Kidney (tissue), 14 donors: ENCODE measurements around the gene ELK4. TPM values are rescaled to one million over a fixed set of nuclear protein-coding genes. Genes with fewer than 3 reads are reported as not detected.

Source experiments
- DNase-seq, 5 donors: peaks; one replicate each; pipeline ENCODE4 v3.0.0-alpha.2; 2013 to 2020
- FAIRE-seq: peaks from 2 replicates; lab custom pipeline; 2012; peaks lifted over from hg19 to GRCh38; lab: Jason Lieb, UNC
- H3K27ac ChIP-seq, 2 donors: one replicate each; pipeline ENCODE4 v1.7.0; 2013; ENCODE audit warnings: low read depth in 2 of 2, low read length in 2 of 2, inconsistent platforms in 1 of 2
- H3K27me3 ChIP-seq: one replicate; pipeline ENCODE4 v1.7.1; 2013; ENCODE audit warnings: low read length, inconsistent platforms; ENCODE audit not compliant: control insufficient read depth, insufficient read depth
- H3K36me3 ChIP-seq, 3 donors: one replicate each; pipeline versions ENCODE4 v1.7.0 to v1.7.1; 2013; ENCODE audit warnings: low read length in 3 of 3, control low read depth in 1 of 3, inconsistent platforms in 1 of 3; ENCODE audit not compliant: insufficient read depth in 3 of 3, control insufficient read depth in 2 of 3
- H3K4me1 ChIP-seq, 3 donors: one replicate each; pipeline versions ENCODE4 v1.7.0 to v1.7.1; 2013; ENCODE audit warnings: low read length in 3 of 3, inconsistent platforms in 1 of 3, low read depth in 1 of 3; ENCODE audit not compliant: control insufficient read depth in 2 of 3, insufficient read depth in 2 of 3
- H3K4me3 ChIP-seq, 3 donors: one replicate each; pipeline versions ENCODE4 v1.7.0 to v1.8.1; 2013; ENCODE audit warnings: low read length in 3 of 3, control low read depth in 1 of 3, inconsistent platforms in 1 of 3
- H3K9ac ChIP-seq, 3 donors: one replicate each; pipeline versions ENCODE4 v1.7.0 to v1.7.1; 2013; ENCODE audit warnings: low read length in 3 of 3, control low read depth in 1 of 3, inconsistent platforms in 1 of 3
- H3K9me3 ChIP-seq, 3 donors: one replicate each; pipeline versions ENCODE4 v1.7.0 to v1.7.1; 2013; ENCODE audit warnings: low read length in 3 of 3, control low read depth in 1 of 3, inconsistent platforms in 1 of 3; ENCODE audit not compliant: control insufficient read depth in 2 of 3, insufficient read depth in 1 of 3
- intact Hi-C: fragments of 100-400 bp; cut with DNase I; formaldehyde crosslinking; loops from one replicate; pipeline ENCODE4 v1.11.1; 2022
- polyA plus RNA-seq: library from polyadenylated mRNA; stranded (reverse); fragments of 350-450 nt; fragmentation: Illumina TruSeq; extraction: RNeasy Lipid Tissue Mini Kit (QIAGEN cat#74804); gene quantifications from one replicate; pipeline ENCODE4 v1.2.3, GENCODE V29; 2014; ENCODE audit warnings: low read depth, low replicate concordance; ENCODE audit not compliant: insufficient read depth
- total RNA-seq: library from RNA; stranded (reverse); fragmentation: NEBNext Ultra II Directional; extraction: Animal tissue kit (Norgen Biotek cat#: 25700); gene quantifications from one replicate; pipeline ENCODE4 v1.2.1, GENCODE V29; 2021
- TF ChIP-seq, protein P1 (sequence below): IDR thresholded peaks from 3 replicates; pipeline ENCODE4 v1.5.1; 2012; ENCODE audit warnings: mild to moderate bottlenecking, moderate library complexity, borderline replicate concordance; ENCODE audit not compliant: insufficient read depth; ENCODE audit errors: extremely low read depth
- donor health status: control.
- donor health status: control.
- donor health status: control.
- donor health status: control.
- donor health status: control.
- donor health status: DM: yes; HTN: yes; CAD: no.
- donor health status: Normal renal cell carcinoma (clear cell type).

Gene ELK4
- total and polyA plus RNA-seq, 2 donors from 2014 or later, result 4.2 to 87.3 TPM

DNA sequence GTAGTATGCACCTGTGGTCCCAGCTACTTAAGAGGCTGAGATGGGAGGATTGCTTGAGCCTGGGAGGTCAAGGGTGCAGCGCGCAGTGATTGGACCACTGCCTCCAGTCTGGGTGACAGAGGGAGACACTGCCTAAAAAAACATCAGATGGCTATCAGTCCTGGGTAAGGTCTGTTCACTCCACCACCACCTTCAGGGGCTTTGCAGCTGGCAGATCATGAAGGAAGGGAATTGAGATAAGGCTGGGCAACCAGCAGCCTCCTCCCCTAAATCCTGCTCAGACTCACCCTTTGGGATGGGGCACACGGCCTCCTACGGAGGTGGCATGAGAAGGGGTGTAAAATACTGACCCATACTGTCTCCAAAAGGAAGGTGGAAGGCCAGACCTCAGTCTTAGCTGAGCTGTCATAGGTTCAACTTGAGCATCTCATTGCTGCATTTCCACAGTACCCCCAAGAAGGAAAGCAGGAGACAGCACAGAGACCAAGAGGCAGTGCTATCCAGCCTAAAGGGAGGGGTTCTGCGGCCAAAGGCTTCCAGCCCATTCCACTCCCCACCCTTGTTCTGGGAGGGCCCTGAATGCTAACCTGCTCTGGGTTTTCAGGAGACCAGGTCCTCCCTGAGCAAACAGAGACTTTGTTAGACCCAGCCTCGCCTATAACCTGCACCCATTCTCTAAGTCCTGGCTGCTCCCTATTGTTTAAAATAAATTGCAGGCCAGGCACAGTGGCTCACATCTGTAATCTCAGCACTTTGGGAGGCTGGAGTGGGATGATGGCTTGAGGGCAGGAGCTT lies 34.8 kb upstream of the ELK4 start:
- FAIRE-seq (no peak), DNase-seq (peak in 1 of 5 donors; percentile 28)
- Histone ChIP-seq H3K36me3 (no peaks in the 10 kb centered on the region), H3K9me3 (no peaks in the 10 kb centered on the region), H3K9ac (no peak overlapping the region), H3K4me3 (no peak overlapping the region), H3K4me1 (peaks cover 0 to 28% (median 6%) of the 10 kb centered on the region in 3 donors), H3K27me3 (no peaks in the 10 kb centered on the region), H3K27ac (no peak overlapping the region)
- intact Hi-C loops, result loop anchor here (10.0 kb wide), 1 partner anchor 48 kb away; no protein-coding TSS in a partner anchor
- TF ChIP-seq, protein P1, sequence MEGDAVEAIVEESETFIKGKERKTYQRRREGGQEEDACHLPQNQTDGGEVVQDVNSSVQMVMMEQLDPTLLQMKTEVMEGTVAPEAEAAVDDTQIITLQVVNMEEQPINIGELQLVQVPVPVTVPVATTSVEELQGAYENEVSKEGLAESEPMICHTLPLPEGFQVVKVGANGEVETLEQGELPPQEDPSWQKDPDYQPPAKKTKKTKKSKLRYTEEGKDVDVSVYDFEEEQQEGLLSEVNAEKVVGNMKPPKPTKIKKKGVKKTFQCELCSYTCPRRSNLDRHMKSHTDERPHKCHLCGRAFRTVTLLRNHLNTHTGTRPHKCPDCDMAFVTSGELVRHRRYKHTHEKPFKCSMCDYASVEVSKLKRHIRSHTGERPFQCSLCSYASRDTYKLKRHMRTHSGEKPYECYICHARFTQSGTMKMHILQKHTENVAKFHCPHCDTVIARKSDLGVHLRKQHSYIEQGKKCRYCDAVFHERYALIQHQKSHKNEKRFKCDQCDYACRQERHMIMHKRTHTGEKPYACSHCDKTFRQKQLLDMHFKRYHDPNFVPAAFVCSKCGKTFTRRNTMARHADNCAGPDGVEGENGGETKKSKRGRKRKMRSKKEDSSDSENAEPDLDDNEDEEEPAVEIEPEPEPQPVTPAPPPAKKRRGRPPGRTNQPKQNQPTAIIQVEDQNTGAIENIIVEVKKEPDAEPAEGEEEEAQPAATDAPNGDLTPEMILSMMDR, result no peak

DNA sequence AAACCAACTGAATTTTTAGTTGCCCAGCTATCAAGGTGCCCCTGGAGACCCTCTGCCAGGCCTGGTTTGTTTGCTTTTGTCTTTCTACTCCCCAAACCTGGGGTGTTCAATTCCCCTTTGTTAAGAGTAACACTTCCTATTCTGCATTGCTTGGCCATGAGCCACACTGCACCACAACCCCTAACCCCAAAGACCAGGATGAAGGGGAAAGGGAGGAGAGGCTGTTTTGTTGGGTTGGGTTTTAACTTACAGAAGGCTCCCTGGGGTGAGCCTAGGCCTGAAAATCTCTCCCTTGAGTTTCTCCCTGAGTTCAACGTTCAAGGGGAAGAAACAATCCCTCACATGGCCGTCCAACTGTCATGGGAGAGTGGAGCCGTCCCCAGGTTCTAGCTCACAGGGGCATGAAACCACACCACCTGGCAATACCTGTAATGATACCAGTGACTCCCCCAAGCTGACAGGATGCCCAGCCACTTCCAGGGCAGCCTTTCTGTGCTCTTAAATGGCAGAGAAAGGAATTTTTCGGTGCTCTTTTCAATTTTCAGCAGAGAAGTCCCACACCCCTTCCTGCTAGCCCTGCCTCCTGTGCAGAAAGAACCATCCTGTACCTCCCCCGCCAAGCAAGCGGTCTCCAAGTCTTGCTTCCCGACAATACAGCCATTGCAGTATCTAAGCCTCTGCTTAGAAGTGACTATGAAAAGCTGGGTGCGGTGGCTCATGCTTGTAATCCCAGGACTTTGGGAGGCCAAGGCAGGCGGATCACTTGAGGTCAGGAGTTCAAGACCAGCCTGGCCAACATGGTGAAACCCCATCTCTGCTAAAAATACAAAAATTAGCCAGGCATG lies 33.6 kb upstream of the ELK4 start:
- Histone ChIP-seq H3K9ac (no peak overlapping the region), H3K4me1 (peaks cover 0 to 22% (median 5%) of the 10 kb centered on the region in 3 donors), H3K36me3 (no peaks in the 10 kb centered on the region), H3K4me3 (no peak overlapping the region), H3K9me3 (no peaks in the 10 kb centered on the region), H3K27ac (no peak overlapping the region), H3K27me3 (no peaks in the 10 kb centered on the region)
- peak in 3 of 5 donors; percentile 43 to 76 (median 47) for DNase-seq
- intact Hi-C loops, result loop anchor here (10.0 kb wide), 1 partner anchor 49 kb away; no protein-coding TSS in a partner anchor
- no peak for FAIRE-seq
- TF ChIP-seq, protein P1, result no peak

DNA sequence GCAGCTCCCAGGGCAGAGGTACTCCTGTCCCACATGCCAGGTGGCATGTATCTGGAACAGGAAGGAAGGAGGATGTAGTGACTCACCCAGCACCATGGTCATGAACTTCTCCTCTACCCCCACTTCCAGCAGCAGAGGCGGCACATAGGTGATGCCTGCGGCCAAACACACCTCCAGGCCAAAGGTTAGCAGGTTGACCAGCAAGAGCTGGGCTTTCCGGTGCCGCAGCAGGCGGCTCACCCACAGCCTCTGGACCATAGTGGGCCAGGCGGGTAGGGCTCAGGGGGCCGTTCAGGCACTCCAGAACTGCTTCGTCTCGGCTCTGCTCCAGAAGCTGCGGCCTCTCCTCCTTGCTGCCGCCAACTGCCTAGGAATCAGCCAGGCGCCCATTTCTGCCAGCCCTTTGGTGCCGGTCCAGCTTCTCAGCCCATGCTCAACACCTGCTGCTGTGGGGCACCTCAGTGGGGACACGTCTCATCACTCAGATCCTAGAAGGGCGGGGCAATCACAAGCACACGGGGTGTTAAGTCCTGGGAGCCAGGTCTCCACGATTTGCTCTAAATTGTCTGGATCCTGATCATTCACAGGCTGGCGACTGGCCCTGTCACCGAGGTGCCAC lies 32.7 kb upstream of the ELK4 start:
- H3K27me3 ChIP-seq, result no peaks in the 10 kb centered on the region
- peaks cover 0 to 18% (median 5%) of the 10 kb centered on the region in 3 donors for H3K4me1 ChIP-seq
- H3K36me3 ChIP-seq, result no peaks in the 10 kb centered on the region
- TF ChIP-seq, protein P1, result no peak
- peak overlapping the region in 1 of 2 donors; percentile 41 for H3K27ac ChIP-seq
- no peaks in the 10 kb centered on the region for H3K9me3 ChIP-seq
- DNase-seq, result peak in 2 of 5 donors; percentile 43 to 84
- intact Hi-C loops, result loop anchor here (10.0 kb wide), 1 partner anchor 50 kb away; no protein-coding TSS in a partner anchor
- no peak overlapping the region for H3K4me3 ChIP-seq
- FAIRE-seq, result no peak
- H3K9ac ChIP-seq, result no peak overlapping the region
